HG02885 (cell line): ENCODE data around the gene SRP19.
"Not testable (repeated sequence)": the region's sequence is repeated elsewhere in the genome, so short reads cannot be mapped to it uniquely, and the experiment has no call there.

Experiments used
- ATAC-seq: cut with Tn5 transposase; IDR thresholded peaks from one replicate; pipeline ENCODE4 v1.9.1; 2021; ENCODE audit warnings: mild to moderate bottlenecking; ENCODE audit not compliant: unreplicated experiment, poor library complexity

SRP19 gene

GRCh38 chr5:112860929-112861637 is at the start of gene SRP19:
SRP19 (plus strand) TSS chr5:112861287; CDS start chr5:112861377, 90 bp downstream.
- ATAC-seq: peak; percentile 98

- ATAC-seq: no peak
Measured at GRCh38 chr5:112812549-112812948, 48.5 kb upstream of the SRP19 start.

GRCh38 chr5:112820246-112820645 is 40.8 kb upstream of the SRP19 start:
- ATAC-seq: no peak

- ATAC-seq: no peak
Measured at GRCh38 chr5:112822456-112822855, 38.6 kb upstream of the SRP19 start.

- ATAC-seq: no peak
Measured at GRCh38 chr5:112823181-112823580, 37.9 kb upstream of the SRP19 start.

- no peak for ATAC-seq
Measured at GRCh38 chr5:112823656-112824055, 37.4 kb upstream of the SRP19 start.

GRCh38 chr5:112824197-112824596 is 36.9 kb upstream of the SRP19 start:
- ATAC-seq: no peak

GRCh38 chr5:112830378-112830777 is 30.7 kb upstream of the SRP19 start:
- no peak for ATAC-seq

GRCh38 chr5:112833971-112834370 is 27.1 kb upstream of the SRP19 start:
- ATAC-seq: no peak

- no peak for ATAC-seq
Measured at GRCh38 chr5:112844489-112844888, 16.6 kb upstream of the SRP19 start.

- no peak for ATAC-seq
Measured at GRCh38 chr5:112846556-112846955, 14.5 kb upstream of the SRP19 start.

GRCh38 chr5:112847306-112847705 is 13.8 kb upstream of the SRP19 start:
- no peak for ATAC-seq

GRCh38 chr5:112848116-112848811 is 12.8 kb upstream of the SRP19 start:
- ATAC-seq: peak; percentile 100

GRCh38 chr5:112849912-112850311 is 11.2 kb upstream of the SRP19 start:
- no peak for ATAC-seq

- ATAC-seq: no peak
Measured at GRCh38 chr5:112854651-112855050, 6.4 kb upstream of the SRP19 start.

- ATAC-seq: no peak
Measured at GRCh38 chr5:112857866-112858265, 3.2 kb upstream of the SRP19 start.

GRCh38 chr5:112860571-112860928 is 537 bp upstream of the SRP19 start:
- not testable (repeated sequence) for ATAC-seq

GRCh38 chr5:112861638-112861985 is 525 bp downstream of the SRP19 start:
- no peak for ATAC-seq

- no peak for ATAC-seq
Measured at GRCh38 chr5:112862085-112862484, 998 bp downstream of the SRP19 start.

GRCh38 chr5:112863549-112863948 is 2.5 kb downstream of the SRP19 start:
- no peak for ATAC-seq

GRCh38 chr5:112865128-112865527 is 4.0 kb downstream of the SRP19 start:
- ATAC-seq: no peak

GRCh38 chr5:112866739-112867138 is 5.7 kb downstream of the SRP19 start:
- ATAC-seq: no peak
